ENCODE data around the gene E2F1.

The E2F1 gene

DNA sequence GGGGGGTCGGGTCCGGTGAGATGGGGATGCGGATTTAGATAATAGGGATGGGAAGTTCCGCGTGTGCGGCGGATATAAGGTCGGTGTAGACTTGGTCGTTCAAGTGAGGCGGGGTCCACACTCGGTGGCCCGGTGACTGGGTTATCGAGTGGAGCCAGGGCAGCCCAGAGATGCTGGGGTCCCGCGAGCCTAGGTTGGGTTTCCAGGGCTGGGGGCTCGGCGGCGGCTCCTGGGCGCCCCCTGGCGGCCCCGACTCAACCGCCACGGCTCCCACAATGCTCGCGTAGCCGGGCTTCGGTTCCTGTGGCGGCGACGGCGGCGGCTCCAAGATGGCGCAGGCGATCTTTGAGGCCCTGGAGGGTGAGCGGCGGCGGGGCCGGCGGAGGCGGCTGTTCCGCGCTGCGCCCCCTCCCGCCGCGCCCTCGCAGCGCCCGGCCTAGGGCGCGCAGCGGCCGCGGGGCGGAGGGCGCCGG, 45.5 kb upstream of the E2F1 start, which contains the start of gene ZNF341:
Gene ZNF341 (plus strand): TSS at position 304 of the 473 bp plus-strand sequence. CDS start 26 bp downstream, at position 330.
- Histone ChIP-seq H3K27me3 (ENCODE audit: control insufficient read depth in 3 of 3, insufficient read depth in 3 of 3, low read depth in 1 of 3, low read length in 3 of 3) (peaks cover 0 to 2% (median 0%) of the 10 kb centered on the region in 3 experiments), H2BK5ac (ENCODE audit: low read length) (peak within 1 kb of the TSS; percentile 91), H2BK15ac (ENCODE audit: low read length) (peak within 1 kb of the TSS; percentile 100), H3K79me1 (ENCODE audit: low read depth, low read length) (peaks cover 2% of the 10 kb centered on the region), H3K9ac (ENCODE audit: low read depth, low read length, poor library complexity) (peak within 1 kb of the TSS; percentile 80), H3K4me1 (ENCODE audit: control insufficient read depth in 2 of 2, insufficient read depth in 1 of 2, low read depth in 1 of 2, low read length in 2 of 2) (peaks cover 4 to 9% of the 10 kb centered on the region in 2 donors), H4K8ac (ENCODE audit: low read depth, low read length) (peak within 1 kb of the TSS; percentile 92), H3K4me2 (ENCODE audit: insufficient read depth, low read length, poor library complexity, severe bottlenecking) (peak within 1 kb of the TSS; percentile 91), H3K27ac (replicated peaks; ENCODE audit: low read length) (peak within 1 kb of the TSS; percentile 90), H3K9me3 (replicated peaks in 1 of 2; ENCODE audit: control insufficient read depth in 2 of 2, insufficient read depth in 1 of 2, low read depth in 1 of 2, low read length in 2 of 2) (peaks cover 3 to 7% of the 10 kb centered on the region in 2 donors), H3K23ac (ENCODE audit: low read depth, low read length, poor library complexity) (peak within 1 kb of the TSS; percentile 98), H3K14ac (ENCODE audit: low read length) (peak within 1 kb of the TSS; percentile 71), H2AK5ac (ENCODE audit: low read depth, low read length) (peak within 1 kb of the TSS; percentile 15), H2AFZ (ENCODE audit: low read length) (peak within 1 kb of the TSS; percentile 97), H3K4ac (ENCODE audit: low read length) (peak within 1 kb of the TSS; percentile 98), H3K4me3 (ENCODE audit: low read length in 2 of 2) (peak within 1 kb of the TSS; percentile 34 to 79), H2BK12ac (ENCODE audit: low read length) (peak within 1 kb of the TSS; percentile 73), H4K91ac (ENCODE audit: low read depth, low read length, poor library complexity) (peak within 1 kb of the TSS; percentile 72), H3K18ac (ENCODE audit: low read length) (peak within 1 kb of the TSS; percentile 99), H3K36me3 (replicated peaks in 1 of 2; ENCODE audit: control insufficient read depth in 2 of 2, insufficient read depth in 2 of 2, low read length in 2 of 2) (peaks cover 0 to 2% of the 10 kb centered on the region in 2 donors), H2BK120ac (ENCODE audit: low read depth, low read length) (peak within 1 kb of the TSS; percentile 97)
- whole genome bisulfite sequencing, 2 donors (ENCODE audit: extremely low coverage in 2 of 2, insufficient read length in 2 of 2, insufficient replicate concordance in 1 of 2), result no CpG with 5 or more reads among the region's 57 CpGs
- DNase-seq (ENCODE audit: low spot score), result peak; percentile 91

DNA sequence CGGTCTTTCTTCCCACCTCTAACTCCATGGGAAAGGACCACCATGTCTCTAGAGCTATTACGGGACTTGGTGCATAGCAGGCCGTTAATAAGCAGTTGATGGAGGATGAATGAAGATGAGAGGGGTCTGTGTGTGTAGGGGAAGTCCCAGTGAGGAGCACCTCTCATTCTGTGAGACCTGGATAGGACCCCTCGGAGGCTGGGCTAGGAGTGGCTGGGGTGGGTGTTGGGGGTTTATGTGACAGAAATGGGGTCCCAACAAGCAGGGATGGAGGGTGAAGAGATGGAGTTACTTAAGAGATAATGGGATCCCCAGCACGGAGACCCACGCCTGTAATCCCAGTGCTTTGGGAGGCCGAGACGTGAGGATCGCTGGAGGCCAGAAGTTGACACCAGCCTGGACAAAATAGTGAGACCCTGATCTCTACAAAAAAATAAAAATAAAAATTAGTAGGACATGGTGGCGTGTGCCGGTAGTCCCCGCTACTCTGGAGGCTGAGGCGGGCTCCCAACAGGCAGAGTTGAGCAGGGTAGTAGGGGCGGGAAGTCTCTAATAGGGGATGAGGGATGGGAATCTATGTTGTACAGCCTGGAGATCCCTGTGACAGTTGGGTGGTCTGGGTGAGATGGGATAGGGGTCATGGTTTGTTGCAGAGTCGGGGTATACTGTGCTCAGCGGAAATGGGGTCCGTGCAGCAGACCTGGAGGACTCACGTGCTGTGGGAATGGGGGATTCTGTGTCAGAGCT, 44.9 kb upstream of the E2F1 start:
- Histone ChIP-seq H3K9ac (ENCODE audit: low read depth, low read length, poor library complexity) (no peak overlapping the region), H4K91ac (ENCODE audit: low read depth, low read length, poor library complexity) (no peak overlapping the region), H2BK12ac (ENCODE audit: low read length) (peak overlapping the region; percentile 73), H3K18ac (ENCODE audit: low read length) (peak overlapping the region; percentile 97), H3K4ac (ENCODE audit: low read length) (peak overlapping the region; percentile 98), H2BK5ac (ENCODE audit: low read length) (peak overlapping the region; percentile 90), H2AFZ (ENCODE audit: low read length) (peak overlapping the region; percentile 78), H3K9me3 (replicated peaks in 1 of 2; ENCODE audit: control insufficient read depth in 2 of 2, insufficient read depth in 1 of 2, low read depth in 1 of 2, low read length in 2 of 2) (peaks cover 1% of the 10 kb centered on the region in 2 donors), H3K79me1 (ENCODE audit: low read depth, low read length) (peaks cover 2% of the 10 kb centered on the region), H2BK15ac (ENCODE audit: low read length) (peak overlapping the region; percentile 100), H3K36me3 (replicated peaks in 1 of 2; ENCODE audit: control insufficient read depth in 2 of 2, insufficient read depth in 2 of 2, low read length in 2 of 2) (peaks cover 0 to 2% of the 10 kb centered on the region in 2 donors), H2BK120ac (ENCODE audit: low read depth, low read length) (peak overlapping the region; percentile 97), H3K4me3 (ENCODE audit: low read length in 2 of 2) (peak overlapping the region; percentile 34 to 72), H3K4me1 (ENCODE audit: control insufficient read depth in 2 of 2, insufficient read depth in 1 of 2, low read depth in 1 of 2, low read length in 2 of 2) (peaks cover 4 to 9% of the 10 kb centered on the region in 2 donors), H3K27ac (replicated peaks; ENCODE audit: low read length) (peak overlapping the region; percentile 90), H3K14ac (ENCODE audit: low read length) (peak overlapping the region; percentile 71), H3K27me3 (ENCODE audit: control insufficient read depth in 3 of 3, insufficient read depth in 3 of 3, low read depth in 1 of 3, low read length in 3 of 3) (peaks cover 0 to 2% (median 0%) of the 10 kb centered on the region in 3 experiments), H4K8ac (ENCODE audit: low read depth, low read length) (peak overlapping the region; percentile 92), H3K23ac (ENCODE audit: low read depth, low read length, poor library complexity) (peak overlapping the region; percentile 98), H3K4me2 (ENCODE audit: insufficient read depth, low read length, poor library complexity, severe bottlenecking) (peak overlapping the region; percentile 33), H2AK5ac (ENCODE audit: low read depth, low read length) (peak overlapping the region; percentile 12)
- no peak for DNase-seq (ENCODE audit: low spot score)
- WGBS, 2 donors (ENCODE audit: extremely low coverage in 2 of 2, insufficient read length in 2 of 2, insufficient replicate concordance in 1 of 2), result no CpG with 5 or more reads among the region's 18 CpGs

DNA sequence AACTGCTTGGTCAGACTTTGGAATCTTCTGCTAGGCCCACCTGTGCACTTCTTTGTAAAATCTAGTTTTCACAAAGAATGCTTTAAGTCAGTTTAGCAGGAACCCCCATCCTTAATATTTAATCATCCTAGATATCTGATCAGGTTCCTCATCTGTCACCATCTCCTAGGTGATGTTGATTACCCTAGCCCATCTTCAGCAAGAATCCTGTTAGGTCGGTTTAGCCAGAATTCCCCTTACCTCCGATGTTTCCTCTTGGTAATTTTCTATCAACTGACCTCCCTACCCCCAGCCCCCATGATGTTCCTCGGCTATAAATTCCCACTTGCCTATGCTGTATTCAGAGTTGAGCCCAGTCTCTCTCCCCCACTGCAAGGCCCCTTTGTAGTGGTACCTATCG, 42.9 kb upstream of the E2F1 start:
- peaks cover 3 to 8% of the 10 kb centered on the region in 2 donors for H3K4me1 ChIP-seq (ENCODE audit: control insufficient read depth in 2 of 2, insufficient read depth in 1 of 2, low read depth in 1 of 2, low read length in 2 of 2)
- H2AFZ ChIP-seq (ENCODE audit: low read length), result no peak overlapping the region
- no peak overlapping the region for H3K27ac ChIP-seq (replicated peaks; ENCODE audit: low read length)
- no peaks in the 10 kb centered on the region for H3K9me3 ChIP-seq (replicated peaks in 1 of 2; ENCODE audit: control insufficient read depth in 2 of 2, insufficient read depth in 1 of 2, low read depth in 1 of 2, low read length in 2 of 2)
- no peak overlapping the region for H3K18ac ChIP-seq (ENCODE audit: low read length)
- no peak overlapping the region for H4K8ac ChIP-seq (ENCODE audit: low read depth, low read length)
- no peak overlapping the region for H2BK15ac ChIP-seq (ENCODE audit: low read length)
- H3K23ac ChIP-seq (ENCODE audit: low read depth, low read length, poor library complexity), result no peak overlapping the region
- H3K4ac ChIP-seq (ENCODE audit: low read length), result no peak overlapping the region
- WGBS, 2 donors (ENCODE audit: extremely low coverage in 2 of 2, insufficient read length in 2 of 2, insufficient replicate concordance in 1 of 2), result no CpG with 5 or more reads among the region's 4 CpGs
- no peak overlapping the region for H3K14ac ChIP-seq (ENCODE audit: low read length)
- DNase-seq (ENCODE audit: low spot score), result no peak
- H4K91ac ChIP-seq (ENCODE audit: low read depth, low read length, poor library complexity), result no peak overlapping the region
- H3K9ac ChIP-seq (ENCODE audit: low read depth, low read length, poor library complexity), result no peak overlapping the region
- H3K4me2 ChIP-seq (ENCODE audit: insufficient read depth, low read length, poor library complexity, severe bottlenecking), result no peak overlapping the region
- no peak overlapping the region for H2BK120ac ChIP-seq (ENCODE audit: low read depth, low read length)
- peaks cover 2% of the 10 kb centered on the region for H3K79me1 ChIP-seq (ENCODE audit: low read depth, low read length)
- H3K27me3 ChIP-seq (ENCODE audit: control insufficient read depth in 3 of 3, insufficient read depth in 3 of 3, low read depth in 1 of 3, low read length in 3 of 3), result peaks cover 0 to 2% (median 0%) of the 10 kb centered on the region in 3 experiments
- H3K4me3 ChIP-seq (ENCODE audit: low read length in 2 of 2), result no peak overlapping the region
- H2BK5ac ChIP-seq (ENCODE audit: low read length), result no peak overlapping the region
- H3K36me3 ChIP-seq (replicated peaks in 1 of 2; ENCODE audit: control insufficient read depth in 2 of 2, insufficient read depth in 2 of 2, low read length in 2 of 2), result peaks cover 0 to 2% of the 10 kb centered on the region in 2 donors
- H2BK12ac ChIP-seq (ENCODE audit: low read length), result no peak overlapping the region
- no peak overlapping the region for H2AK5ac ChIP-seq (ENCODE audit: low read depth, low read length)

DNA sequence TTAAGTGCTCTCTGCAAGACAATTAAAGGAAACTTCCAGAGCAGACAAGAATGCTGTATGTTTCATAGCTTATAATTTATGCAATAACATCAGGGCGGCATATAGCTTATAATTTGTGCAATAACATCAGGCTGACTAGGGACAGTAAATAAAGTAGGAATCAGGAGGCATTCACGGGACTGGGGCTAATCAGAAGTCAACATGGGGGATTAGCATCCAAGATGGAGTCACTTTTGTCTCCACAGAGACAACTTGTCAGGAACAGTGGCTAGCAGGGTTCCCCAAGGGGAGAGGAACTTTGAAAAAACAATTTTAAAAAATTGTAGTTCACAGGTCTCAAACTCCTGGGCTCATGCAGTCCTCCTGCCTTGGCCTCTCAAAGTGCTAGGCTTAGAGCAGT, 42.3 kb upstream of the E2F1 start:
- Histone ChIP-seq H4K8ac (ENCODE audit: low read depth, low read length) (no peak overlapping the region), H3K4me2 (ENCODE audit: insufficient read depth, low read length, poor library complexity, severe bottlenecking) (no peak overlapping the region), H2BK120ac (ENCODE audit: low read depth, low read length) (no peak overlapping the region), H3K27me3 (ENCODE audit: control insufficient read depth in 3 of 3, insufficient read depth in 3 of 3, low read depth in 1 of 3, low read length in 3 of 3) (peaks cover 0 to 2% (median 0%) of the 10 kb centered on the region in 3 experiments), H2BK12ac (ENCODE audit: low read length) (no peak overlapping the region), H2BK5ac (ENCODE audit: low read length) (no peak overlapping the region), H3K27ac (replicated peaks; ENCODE audit: low read length) (no peak overlapping the region), H3K23ac (ENCODE audit: low read depth, low read length, poor library complexity) (no peak overlapping the region), H2AFZ (ENCODE audit: low read length) (no peak overlapping the region), H3K9me3 (replicated peaks in 1 of 2; ENCODE audit: control insufficient read depth in 2 of 2, insufficient read depth in 1 of 2, low read depth in 1 of 2, low read length in 2 of 2) (no peaks in the 10 kb centered on the region), H3K79me1 (ENCODE audit: low read depth, low read length) (peaks cover 2% of the 10 kb centered on the region), H4K91ac (ENCODE audit: low read depth, low read length, poor library complexity) (no peak overlapping the region), H3K14ac (ENCODE audit: low read length) (no peak overlapping the region), H3K4me3 (ENCODE audit: low read length in 2 of 2) (no peak overlapping the region), H3K4ac (ENCODE audit: low read length) (no peak overlapping the region), H2BK15ac (ENCODE audit: low read length) (no peak overlapping the region), H3K36me3 (replicated peaks in 1 of 2; ENCODE audit: control insufficient read depth in 2 of 2, insufficient read depth in 2 of 2, low read length in 2 of 2) (peaks cover 0 to 2% of the 10 kb centered on the region in 2 donors), H3K4me1 (ENCODE audit: control insufficient read depth in 2 of 2, insufficient read depth in 1 of 2, low read depth in 1 of 2, low read length in 2 of 2) (peaks cover 0 to 6% of the 10 kb centered on the region in 2 donors), H2AK5ac (ENCODE audit: low read depth, low read length) (no peak overlapping the region), H3K9ac (ENCODE audit: low read depth, low read length, poor library complexity) (no peak overlapping the region), H3K18ac (ENCODE audit: low read length) (no peak overlapping the region)
- whole genome bisulfite sequencing, 2 donors (ENCODE audit: extremely low coverage in 2 of 2, insufficient read length in 2 of 2, insufficient replicate concordance in 1 of 2), result no CpG with 5 or more reads among the region's 2 CpGs
- DNase-seq (ENCODE audit: low spot score), result no peak
